IMR-90 (cell line): ENCODE results near the gene ASB6. TPM values are rescaled to one million over a fixed set of nuclear protein-coding genes. Genes with fewer than 3 reads are reported as not detected.

Source experiments
- ATAC-seq: fragments of 200-7000 bp; cut with Tn5 transposase; 2 replicates; pipeline ENCODE4 v1.9.1; 2020; ENCODE audit warnings: low read depth, mild to moderate bottlenecking, moderate library complexity
- BruUV-seq: library from RNA; stranded (reverse); fragments of 400-500 nt; replicated peaks from 2 replicates; lab custom pipeline; 2021; lab: Mats Ljungman, UMichigan
- CTCF ChIA-PET: fragments of 300-600 bp; formaldehyde crosslinking; extraction: SDS; loops from one replicate; lab custom pipeline; 2021; ENCODE audit warnings: antibody characterized with exemption; lab: Yijun Ruan, JAX
- POLR2A ChIA-PET: fragments of 300-600 bp; sonication (Branson Sonifier 250); formaldehyde crosslinking; loops from one replicate; lab custom pipeline; 2022; ENCODE audit warnings: antibody characterized with exemption; ENCODE audit not compliant: unreplicated experiment; lab: Charles Lee
- DNase-seq: peaks from one replicate; pipeline ENCODE4 v3.0.0; 2013
- H2AFZ ChIP-seq: replicated peaks from 2 replicates; pipeline ENCODE3; 2013; ENCODE audit warnings: low read length, mild to moderate bottlenecking; ENCODE audit not compliant: poor library complexity
- H2AK5ac ChIP-seq: 2 replicates; pipeline ENCODE4 v1.6.1; 2013; ENCODE audit warnings: low read depth, low read length, inconsistent platforms
- H2AK9ac ChIP-seq: replicated peaks from 2 replicates; pipeline ENCODE3; 2013; ENCODE audit warnings: mild to moderate bottlenecking, low read depth, low read length, moderate library complexity; ENCODE audit not compliant: poor library complexity
- H2BK120ac ChIP-seq: 2 replicates; pipeline ENCODE4 v1.6.1; 2013; ENCODE audit warnings: low read depth, low read length, inconsistent platforms
- H2BK15ac ChIP-seq: 3 replicates; pipeline ENCODE4 v1.6.1; 2013; ENCODE audit warnings: low read depth, low read length, inconsistent platforms
- H2BK20ac ChIP-seq: 2 replicates; pipeline ENCODE4 v1.6.1; 2013; ENCODE audit warnings: low read depth, mild to moderate bottlenecking, inconsistent platforms, low read length, moderate library complexity
- H2BK5ac ChIP-seq: 2 replicates; pipeline ENCODE4 v1.6.1; 2013; ENCODE audit warnings: mild to moderate bottlenecking, low read depth, low read length, inconsistent platforms; ENCODE audit not compliant: poor library complexity, severe bottlenecking
- H3K14ac ChIP-seq: replicated peaks from 2 replicates; pipeline ENCODE4 v1.6.1; 2013; ENCODE audit warnings: low read depth, low read length, inconsistent platforms
- H3K18ac ChIP-seq: 2 replicates; pipeline ENCODE4 v1.6.1; 2013; ENCODE audit warnings: low read depth, low read length, control low read depth
- H3K23ac ChIP-seq: 2 replicates; pipeline ENCODE4 v1.6.1; 2013; ENCODE audit warnings: low read depth, low read length, inconsistent platforms
- H3K27ac ChIP-seq: 2 replicates; pipeline ENCODE4 v1.5.1; 2013; ENCODE audit warnings: mild to moderate bottlenecking, control low read depth, low read length; ENCODE audit not compliant: insufficient read depth
- H3K27me3 ChIP-seq: 2 replicates; pipeline ENCODE4 v1.6.1; 2013; ENCODE audit warnings: low read length; ENCODE audit not compliant: control insufficient read depth, insufficient read depth
- H3K36me3 ChIP-seq: 2 replicates; pipeline ENCODE4 v1.6.1; 2013; ENCODE audit warnings: low read length, mixed read lengths; ENCODE audit not compliant: control insufficient read depth, insufficient read depth
- H3K4ac ChIP-seq: 2 replicates; pipeline ENCODE4 v1.6.1; 2013; ENCODE audit warnings: low read depth, low read length, inconsistent platforms
- H3K4me1 ChIP-seq: 2 replicates; pipeline ENCODE4 v1.6.1; 2013; ENCODE audit warnings: low read length, mixed read lengths; ENCODE audit not compliant: control insufficient read depth, insufficient read depth
- H3K4me2 ChIP-seq: 2 replicates; pipeline ENCODE4 v1.6.1; 2013; ENCODE audit warnings: low read depth, mild to moderate bottlenecking, control low read depth, low read length, moderate library complexity
- H3K4me3 ChIP-seq: 2 replicates; pipeline ENCODE4 v1.5.1; 2013; ENCODE audit warnings: low read depth, mild to moderate bottlenecking, control low read depth, low read length, moderate library complexity; ENCODE audit not compliant: insufficient read depth
- H3K56ac ChIP-seq: 2 replicates; pipeline ENCODE4 v1.6.1; 2013; ENCODE audit warnings: low read length, inconsistent platforms; ENCODE audit not compliant: insufficient read depth; ENCODE audit errors: extremely low read depth
- H3K79me1 ChIP-seq, 2 experiments: 2 replicates each; pipeline ENCODE4 v1.6.1; 2013; ENCODE audit warnings: low read length in 2 of 2, inconsistent platforms in 1 of 2, low read depth in 1 of 2
- H3K9ac ChIP-seq: 2 replicates; pipeline ENCODE4 v1.6.1; 2013; ENCODE audit warnings: low read depth, low read length, control low read depth
- H3K9me1 ChIP-seq: 2 replicates; pipeline ENCODE4 v1.6.1; 2013; ENCODE audit warnings: low read length, inconsistent platforms; ENCODE audit not compliant: insufficient read depth
- H3K9me3 ChIP-seq: 2 replicates; pipeline ENCODE4 v1.6.1; 2013; ENCODE audit warnings: low read length; ENCODE audit not compliant: control insufficient read depth, insufficient read depth
- H4K20me1 ChIP-seq: 2 replicates; pipeline ENCODE4 v1.6.1; 2013; ENCODE audit warnings: low read length, inconsistent platforms; ENCODE audit not compliant: insufficient read depth
- H4K5ac ChIP-seq: 2 replicates; pipeline ENCODE4 v1.6.1; 2013; ENCODE audit warnings: mild to moderate bottlenecking, low read depth, low read length, control low read depth
- H4K8ac ChIP-seq, 2 experiments: 2 replicates each; pipeline ENCODE4 v1.6.1; 2013; ENCODE audit warnings: low read depth in 2 of 2, low read length in 2 of 2, control low read depth in 1 of 2, inconsistent platforms in 1 of 2
- H4K91ac ChIP-seq: 2 replicates; pipeline ENCODE4 v1.6.1; 2013; ENCODE audit warnings: low read depth, low read length, inconsistent platforms; ENCODE audit not compliant: insufficient read depth
- CEBPB ChIP-seq: IDR thresholded peaks from 2 replicates; pipeline ENCODE4 v1.6.1; 2012; ENCODE audit warnings: low read depth, low read length, improper control_type of control experiment
- CHD1 ChIP-seq: IDR thresholded peaks from 2 replicates; pipeline ENCODE4 v1.6.1; 2012; ENCODE audit warnings: low read depth, low read length, improper control_type of control experiment
- FOS ChIP-seq: fragments of 150-350 bp; IDR thresholded peaks from 2 replicates; pipeline ENCODE4 v1.6.1; 2016; ENCODE audit warnings: low read depth, low read length
- MAFK ChIP-seq: IDR thresholded peaks from 2 replicates; pipeline ENCODE4 v1.6.1; 2012; ENCODE audit warnings: low read depth, low read length, improper control_type of control experiment
- MAZ ChIP-seq: IDR thresholded peaks from 2 replicates; pipeline ENCODE4 v1.6.1; 2012; ENCODE audit warnings: low read depth, mild to moderate bottlenecking, low read length, improper control_type of control experiment, moderate library complexity, borderline replicate concordance
- NFE2L2 ChIP-seq: fragments of 150-350 bp; IDR thresholded peaks from 2 replicates; pipeline ENCODE4 v1.6.1; 2016; ENCODE audit warnings: low read depth, mild to moderate bottlenecking, low read length
- POLR2A ChIP-seq: IDR thresholded peaks from 2 replicates; pipeline ENCODE4 v1.6.1; 2012; ENCODE audit warnings: mild to moderate bottlenecking, low read depth, low read length
- RFX5 ChIP-seq: IDR thresholded peaks from 2 replicates; pipeline ENCODE4 v1.8.0; 2012; ENCODE audit warnings: low read depth, mild to moderate bottlenecking, low read length, moderate library complexity
- SMC3 ChIP-seq: fragments of 150-350 bp; IDR thresholded peaks from 2 replicates; pipeline ENCODE4 v1.6.1; 2016; ENCODE audit warnings: low read depth, mild to moderate bottlenecking, antibody characterized with exemption, low read length, moderate library complexity
- USF2 ChIP-seq: fragments of 150-350 bp; IDR thresholded peaks from 2 replicates; pipeline ENCODE4 v1.6.1; 2017; ENCODE audit warnings: mild to moderate bottlenecking, antibody characterized with exemption, low read length, low read depth
- WGBS, 2 experiments: methylation state at CpG; one replicate each; pipeline versions ENCODE4 v1.1.5 to v1.1.7; 2013; ENCODE audit warnings: missing lambda C conversion rate in 2 of 2; ENCODE audit not compliant: insufficient read length in 1 of 2; ENCODE audit errors: extremely low coverage in 2 of 2; 5-methylcytosine and 5-hydroxymethylcytosine counted together
- dilution Hi-C: fragments of 300-500 bp; cut with HindIII; formaldehyde crosslinking; loops from one replicate; pipeline ENCODE4 v1.14.3; 2018; ENCODE audit warnings: low sequenced_read_pairs; ENCODE audit not compliant: unreplicated experiment
- in situ Hi-C: fragments of 300-500 bp; cut with MboI; formaldehyde crosslinking; loops from 3 replicates; pipeline ENCODE4 v1.14.3; 2019; ENCODE audit warnings: low sequenced_read_pairs, inconsistent platforms, mixed read lengths
- intact Hi-C: fragments of 100-400 bp; cut with micrococcal nuclease; formaldehyde crosslinking; loops from 2 replicates; pipeline ENCODE4 v1.10.0; 2022
- polyA plus RNA-seq, 3 experiments: library from polyadenylated mRNA; depleted of rRNA; stranded (reverse); fragments of >200 nt; gene quantifications; 2 replicates each; pipeline ENCODE4 v1.2.3, GENCODE V29; 2012; ENCODE audit warnings: low replicate concordance in 1 of 3
- total RNA-seq: library from RNA; depleted of rRNA; stranded (reverse); fragments of >200 nt; gene quantifications from 2 replicates; pipeline ENCODE4 v1.2.3, GENCODE V29; 2012

Gene ASB6
- total and polyA plus RNA-seq, 2 of the 4 experiments (the other 2 are of a cell fraction), result 9.7 to 28.9 TPM

- H3K4me3 ChIP-seq, result no peak overlapping the region
- TF ChIP-seq CHD1 (no peak), NFE2L2 (no peak), CEBPB (no peak), FOS (no peak), SMC3 (no peak), POLR2A (no peak), RFX5 (no peak), USF2 (no peak), MAFK (no peak), MAZ (no peak)
- intact Hi-C loops (no loop called here), dilution Hi-C loops (no loop called here), in situ Hi-C loops (no loop called here)
- TSS peak; percentile 22 for BruUV-seq
- H3K9ac ChIP-seq, result no peak overlapping the region
- no peak overlapping the region for H4K91ac ChIP-seq
- H2AK9ac ChIP-seq, result peak overlapping the region; percentile 62
- H4K8ac ChIP-seq, result no peak overlapping the region
- no peaks in the 10 kb centered on the region for H3K27me3 ChIP-seq
- 0 out of 2 replicates have a peak, but pooled peaks cover under 1% of the 10 kb centered on the region for H3K9me1 ChIP-seq
- H3K36me3 ChIP-seq, result peaks cover 57% of the 10 kb centered on the region
- no peak overlapping the region for H3K56ac ChIP-seq
- no peaks in the 10 kb centered on the region for H3K9me3 ChIP-seq
- H3K27ac ChIP-seq, result no peak overlapping the region
- ATAC-seq, result no peak
- peaks cover 82% of the 10 kb centered on the region for H4K20me1 ChIP-seq
- no peak overlapping the region for H3K23ac ChIP-seq
- no peak overlapping the region for H3K4ac ChIP-seq
- DNase-seq, result no peak
- WGBS, 2 experiments, result 88% methylated on average over 17 of the region's 29 CpGs; no CpG with 5 or more reads in 1 of the 2 experiments
- POLR2A ChIA-PET, result no interaction called here
- no peak overlapping the region for H2BK120ac ChIP-seq
- no peak overlapping the region for H2BK5ac ChIP-seq
- H3K79me1 ChIP-seq, result peaks cover 14 to 84% of the 10 kb centered on the region in 2 experiments
- no peak overlapping the region for H3K14ac ChIP-seq
- H3K4me2 ChIP-seq, result no peak overlapping the region
- no peak overlapping the region for H4K5ac ChIP-seq
- no peak overlapping the region for H2AK5ac ChIP-seq
- H3K4me1 ChIP-seq, result peaks cover 15% of the 10 kb centered on the region
- H3K18ac ChIP-seq, result no peak overlapping the region
- H2BK20ac ChIP-seq, result no peak overlapping the region
- no peak overlapping the region for H2BK15ac ChIP-seq
- H2AFZ ChIP-seq, result peak overlapping the region; percentile 51
- CTCF ChIA-PET, result interaction anchor here (0.8 kb wide), 1 partner anchor 15 kb away, joined by 3 read pairs; no protein-coding TSS in a partner anchor
Measured at GRCh38 chr9:129637673-129638439, 4.1 kb downstream of the ASB6 start.
